ENCODE results near the gene EXOC4. TPM values are rescaled to one million over a fixed set of nuclear protein-coding genes. Genes with fewer than 3 reads are reported as not detected.

EXOC4 gene
- total RNA-seq, 2 donors from 2014 or later = 62.0 to 146 TPM

DNA sequence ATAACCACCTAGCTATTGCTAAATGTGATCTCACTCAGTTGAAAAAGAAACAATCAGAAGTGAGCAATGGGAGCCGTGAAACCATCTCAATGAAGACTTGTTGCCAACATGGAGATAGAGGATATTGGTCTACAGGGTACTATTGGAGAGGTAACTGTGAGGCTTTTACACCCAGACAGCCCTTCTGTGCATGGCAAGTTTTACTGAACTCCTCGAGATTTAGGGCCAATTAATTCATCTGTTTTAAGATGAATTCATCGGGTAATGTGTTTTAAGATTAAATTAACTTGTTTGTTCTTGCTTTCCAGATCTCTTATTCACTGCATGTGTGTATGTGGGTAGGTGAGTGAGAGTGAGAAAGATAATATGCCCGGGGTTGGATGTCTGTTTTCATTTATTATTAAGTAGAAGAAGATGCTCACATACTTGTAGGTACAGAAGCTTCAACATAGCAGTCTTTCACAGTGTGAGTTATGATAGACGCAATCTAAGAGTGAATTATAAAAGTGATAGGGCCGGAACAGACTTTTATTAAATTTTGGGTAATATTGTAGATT lies 323.8 kb downstream of the EXOC4 start:
- H3K27ac ChIP-seq = no peak overlapping the region
- H3K9me3 ChIP-seq = no peaks in the 10 kb centered on the region
- no peaks in the 10 kb centered on the region for H3K36me3 ChIP-seq (replicated peaks in 1 of 2; ENCODE audit: insufficient read depth in 1 of 2, low read depth in 2 of 2)
- no peak overlapping the region for H3K4me3 ChIP-seq
- no peaks in the 10 kb centered on the region for H3K4me1 ChIP-seq
- TF ChIP-seq, protein P1, sequence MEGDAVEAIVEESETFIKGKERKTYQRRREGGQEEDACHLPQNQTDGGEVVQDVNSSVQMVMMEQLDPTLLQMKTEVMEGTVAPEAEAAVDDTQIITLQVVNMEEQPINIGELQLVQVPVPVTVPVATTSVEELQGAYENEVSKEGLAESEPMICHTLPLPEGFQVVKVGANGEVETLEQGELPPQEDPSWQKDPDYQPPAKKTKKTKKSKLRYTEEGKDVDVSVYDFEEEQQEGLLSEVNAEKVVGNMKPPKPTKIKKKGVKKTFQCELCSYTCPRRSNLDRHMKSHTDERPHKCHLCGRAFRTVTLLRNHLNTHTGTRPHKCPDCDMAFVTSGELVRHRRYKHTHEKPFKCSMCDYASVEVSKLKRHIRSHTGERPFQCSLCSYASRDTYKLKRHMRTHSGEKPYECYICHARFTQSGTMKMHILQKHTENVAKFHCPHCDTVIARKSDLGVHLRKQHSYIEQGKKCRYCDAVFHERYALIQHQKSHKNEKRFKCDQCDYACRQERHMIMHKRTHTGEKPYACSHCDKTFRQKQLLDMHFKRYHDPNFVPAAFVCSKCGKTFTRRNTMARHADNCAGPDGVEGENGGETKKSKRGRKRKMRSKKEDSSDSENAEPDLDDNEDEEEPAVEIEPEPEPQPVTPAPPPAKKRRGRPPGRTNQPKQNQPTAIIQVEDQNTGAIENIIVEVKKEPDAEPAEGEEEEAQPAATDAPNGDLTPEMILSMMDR (IDR thresholded peaks at IDR 0.05) = no peak
- no peak for TF ChIP-seq POLR2A (IDR thresholded peaks at IDR 0.05)
- H3K27me3 ChIP-seq = no peaks in the 10 kb centered on the region
- WGBS, 2 donors = 86 to 90% methylated on average over 6 of the region's 6 CpGs
- DNase-seq (no peak), ATAC-seq (no peak)
- intact Hi-C loops (cut with DNase I) = no loop called here

- H3K9me3 ChIP-seq = no peaks in the 10 kb centered on the region
- H3K27me3 ChIP-seq = no peaks in the 10 kb centered on the region
- no peak for DNase-seq
- TF ChIP-seq POLR2A (IDR thresholded peaks at IDR 0.05) = no peak
- TF ChIP-seq, protein P1 (IDR thresholded peaks at IDR 0.05) = no peak
- no peaks in the 10 kb centered on the region for H3K4me1 ChIP-seq
- H3K36me3 ChIP-seq (replicated peaks in 1 of 2; ENCODE audit: insufficient read depth in 1 of 2, low read depth in 2 of 2) = no peaks in the 10 kb centered on the region
- H3K27ac ChIP-seq = no peak overlapping the region
- no peak for ATAC-seq
- no peak overlapping the region for H3K4me3 ChIP-seq
- intact Hi-C loops (cut with DNase I) = no loop called here
- 82 to 97% methylated on average over 4 of the region's 4 CpGs for WGBS, 2 donors
Measured at GRCh38 chr7:133582766-133583523, 330.1 kb downstream of the EXOC4 start.

DNA sequence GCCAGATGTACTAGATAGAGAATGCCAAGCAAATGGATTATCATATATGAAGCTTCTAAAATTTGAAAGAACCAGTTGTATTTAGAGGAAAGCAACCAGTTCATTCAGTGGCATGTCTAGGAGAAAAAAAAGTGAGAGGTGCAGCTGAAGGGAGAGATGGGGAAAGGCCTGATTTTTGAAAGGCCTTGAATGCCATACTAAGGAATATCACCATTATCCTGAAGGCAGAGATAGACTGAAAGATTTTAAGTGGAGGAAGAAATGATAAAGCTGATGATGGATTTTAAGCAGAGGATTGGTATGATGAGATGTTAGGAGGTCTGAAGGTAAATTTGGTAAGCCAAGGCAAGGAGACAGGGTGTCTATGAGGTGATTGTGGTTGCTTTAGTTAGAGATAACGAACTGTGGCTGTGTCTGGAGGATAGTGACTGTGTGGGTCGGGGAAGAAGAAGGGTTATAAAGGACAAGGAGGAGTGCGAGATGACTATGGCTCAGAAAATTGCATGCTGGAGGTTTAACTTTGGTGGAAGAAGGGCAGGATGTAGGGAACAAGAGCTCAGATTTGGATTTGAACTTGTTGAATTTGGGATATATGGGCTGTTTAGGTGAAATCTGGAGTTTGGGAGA lies 330.8 kb downstream of the EXOC4 start:
- H3K27ac ChIP-seq = no peak overlapping the region
- no peaks in the 10 kb centered on the region for H3K27me3 ChIP-seq
- TF ChIP-seq, protein P1 (IDR thresholded peaks at IDR 0.05) = no peak
- 87 to 92% methylated on average over 3 of the region's 3 CpGs for WGBS, 2 donors
- no peaks in the 10 kb centered on the region for H3K9me3 ChIP-seq
- H3K4me3 ChIP-seq = no peak overlapping the region
- no peak for DNase-seq
- intact Hi-C loops (cut with DNase I) = no loop called here
- ATAC-seq = no peak
- H3K4me1 ChIP-seq = no peaks in the 10 kb centered on the region
- H3K36me3 ChIP-seq (replicated peaks in 1 of 2; ENCODE audit: insufficient read depth in 1 of 2, low read depth in 2 of 2) = no peaks in the 10 kb centered on the region

- intact Hi-C loops (cut with DNase I) = no loop called here
- no peak for DNase-seq
- H3K4me3 ChIP-seq = no peak overlapping the region
- H3K4me1 ChIP-seq = no peaks in the 10 kb centered on the region
- TF ChIP-seq POLR2A (IDR thresholded peaks at IDR 0.05) = no peak
- TF ChIP-seq, protein P1 (IDR thresholded peaks at IDR 0.05) = no peak
- H3K27ac ChIP-seq = no peak overlapping the region
- no peaks in the 10 kb centered on the region for H3K36me3 ChIP-seq (replicated peaks in 1 of 2; ENCODE audit: insufficient read depth in 1 of 2, low read depth in 2 of 2)
- H3K27me3 ChIP-seq = no peaks in the 10 kb centered on the region
- WGBS, 2 donors = 82 to 90% methylated on average over 6 of the region's 6 CpGs
- no peaks in the 10 kb centered on the region for H3K9me3 ChIP-seq
- no peak for ATAC-seq
Measured at GRCh38 chr7:133584956-133585668, 332.2 kb downstream of the EXOC4 start.
